ENCODE results near the gene TEX22.

GRCh38 chr14:105355049-105355575, 43.2 kb upstream of the TEX22 start:
- TF ChIP-seq, protein P1, sequence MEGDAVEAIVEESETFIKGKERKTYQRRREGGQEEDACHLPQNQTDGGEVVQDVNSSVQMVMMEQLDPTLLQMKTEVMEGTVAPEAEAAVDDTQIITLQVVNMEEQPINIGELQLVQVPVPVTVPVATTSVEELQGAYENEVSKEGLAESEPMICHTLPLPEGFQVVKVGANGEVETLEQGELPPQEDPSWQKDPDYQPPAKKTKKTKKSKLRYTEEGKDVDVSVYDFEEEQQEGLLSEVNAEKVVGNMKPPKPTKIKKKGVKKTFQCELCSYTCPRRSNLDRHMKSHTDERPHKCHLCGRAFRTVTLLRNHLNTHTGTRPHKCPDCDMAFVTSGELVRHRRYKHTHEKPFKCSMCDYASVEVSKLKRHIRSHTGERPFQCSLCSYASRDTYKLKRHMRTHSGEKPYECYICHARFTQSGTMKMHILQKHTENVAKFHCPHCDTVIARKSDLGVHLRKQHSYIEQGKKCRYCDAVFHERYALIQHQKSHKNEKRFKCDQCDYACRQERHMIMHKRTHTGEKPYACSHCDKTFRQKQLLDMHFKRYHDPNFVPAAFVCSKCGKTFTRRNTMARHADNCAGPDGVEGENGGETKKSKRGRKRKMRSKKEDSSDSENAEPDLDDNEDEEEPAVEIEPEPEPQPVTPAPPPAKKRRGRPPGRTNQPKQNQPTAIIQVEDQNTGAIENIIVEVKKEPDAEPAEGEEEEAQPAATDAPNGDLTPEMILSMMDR (conservative IDR thresholded peaks at IDR 0.05): no peak
- no peak for TF ChIP-seq ZFX (IDR thresholded peaks at IDR 0.05)

All from C4-2B (cell line).